AG10803 (cell line): ENCODE results near the gene ACYP2.
"Not testable (repeated sequence)": the region's sequence is repeated elsewhere in the genome, so short reads cannot be mapped to it uniquely, and the experiment has no call there.

Experiments
- DNase-seq: peaks from one replicate; pipeline ENCODE4 v3.0.0; 2010; ENCODE audit warnings: low read depth
- H3K4me3 ChIP-seq: 2 replicates; pipeline ENCODE4 v1.5.1; 2011; ENCODE audit warnings: mild to moderate bottlenecking, low read length, control low read depth
- CTCF ChIP-seq: conservative IDR thresholded peaks from 2 replicates; pipeline ENCODE4 v1.5.1; 2011; ENCODE audit warnings: mild to moderate bottlenecking, low read length, control low read depth, inconsistent platforms

Gene ACYP2

GRCh38 chr2:54259413-54260240 is 144.2 kb downstream of the ACYP2 start:
- H3K4me3 ChIP-seq: no peak overlapping the region
- DNase-seq: no peak
- no peak for TF ChIP-seq CTCF

- no peak for DNase-seq
- no peak for TF ChIP-seq CTCF
- H3K4me3 ChIP-seq: no peak overlapping the region
Observed at GRCh38 chr2:54260241-54260595, 144.8 kb downstream of the ACYP2 start.

- no peak overlapping the region for H3K4me3 ChIP-seq
- no peak for DNase-seq
- no peak for TF ChIP-seq CTCF
Observed at GRCh38 chr2:54261537-54261936, 146.1 kb downstream of the ACYP2 start.

- no peak overlapping the region for H3K4me3 ChIP-seq
- TF ChIP-seq CTCF: no peak
- no peak for DNase-seq
Observed at GRCh38 chr2:54262015-54262765, 146.8 kb downstream of the ACYP2 start.

- DNase-seq, H3K4me3 ChIP-seq: not testable (repeated sequence)
Observed at GRCh38 chr2:54265081-54265480, 149.7 kb downstream of the ACYP2 start.

GRCh38 chr2:54267577-54267976 is 152.2 kb downstream of the ACYP2 start:
- no peak for DNase-seq
- no peak overlapping the region for H3K4me3 ChIP-seq
- no peak for TF ChIP-seq CTCF

GRCh38 chr2:54271189-54271588 is 155.8 kb downstream of the ACYP2 start:
- no peak overlapping the region for H3K4me3 ChIP-seq
- no peak for TF ChIP-seq CTCF
- no peak for DNase-seq
